ENCODE data around the gene PIP5KL1.

PIP5KL1 gene

GRCh38 chr9:127943731-127944144 is 13.2 kb upstream of the PIP5KL1 start:
- Histone ChIP-seq H3K27ac (ENCODE audit: low read depth, low read length) (no peak overlapping the region), H3K4me1 (ENCODE audit: control insufficient read depth, insufficient read depth, low read length) (peaks cover 6% of the 10 kb centered on the region), H3K36me3 (ENCODE audit: control insufficient read depth, insufficient read depth, low read length) (peaks cover 48% of the 10 kb centered on the region)

GRCh38 chr9:127943011-127943662 is 12.6 kb upstream of the PIP5KL1 start:
- Histone ChIP-seq H3K4me1 (ENCODE audit: control insufficient read depth, insufficient read depth, low read length) (peaks cover 7% of the 10 kb centered on the region), H3K9ac (ENCODE audit: low read length) (no peak overlapping the region), H3K36me3 (ENCODE audit: control insufficient read depth, insufficient read depth, low read length) (peaks cover 42% of the 10 kb centered on the region), H3K4me3 (ENCODE audit: low read depth, low read length) (no peak overlapping the region), H3K9me3 (ENCODE audit: control insufficient read depth, insufficient read depth, low read depth, low read length) (no peaks in the 10 kb centered on the region), H3K27me3 (ENCODE audit: control insufficient read depth, insufficient read depth, low read length) (no peaks in the 10 kb centered on the region), H3K27ac (ENCODE audit: low read depth, low read length) (no peak overlapping the region)

More at GRCh38 chr9:127943731-127944144, 13.2 kb upstream of the PIP5KL1 start:
- H3K9ac ChIP-seq (ENCODE audit: low read length) = no peak overlapping the region
- H3K27me3 ChIP-seq (ENCODE audit: control insufficient read depth, insufficient read depth, low read length) = no peaks in the 10 kb centered on the region
- no peaks in the 10 kb centered on the region for H3K9me3 ChIP-seq (ENCODE audit: control insufficient read depth, insufficient read depth, low read depth, low read length)
- no peak overlapping the region for H3K4me3 ChIP-seq (ENCODE audit: low read depth, low read length)

GRCh38 chr9:127942216-127943010 is 11.8 kb upstream of the PIP5KL1 start:
- no peaks in the 10 kb centered on the region for H3K9me3 ChIP-seq (ENCODE audit: control insufficient read depth, insufficient read depth, low read depth, low read length)
- no peak overlapping the region for H3K9ac ChIP-seq (ENCODE audit: low read length)
- H3K27ac ChIP-seq (ENCODE audit: low read depth, low read length) = no peak overlapping the region
- no peak overlapping the region for H3K4me3 ChIP-seq (ENCODE audit: low read depth, low read length)
- H3K36me3 ChIP-seq (ENCODE audit: control insufficient read depth, insufficient read depth, low read length) = peaks cover 39% of the 10 kb centered on the region
- peaks cover 9% of the 10 kb centered on the region for H3K4me1 ChIP-seq (ENCODE audit: control insufficient read depth, insufficient read depth, low read length)
- H3K27me3 ChIP-seq (ENCODE audit: control insufficient read depth, insufficient read depth, low read length) = no peaks in the 10 kb centered on the region

DNA sequence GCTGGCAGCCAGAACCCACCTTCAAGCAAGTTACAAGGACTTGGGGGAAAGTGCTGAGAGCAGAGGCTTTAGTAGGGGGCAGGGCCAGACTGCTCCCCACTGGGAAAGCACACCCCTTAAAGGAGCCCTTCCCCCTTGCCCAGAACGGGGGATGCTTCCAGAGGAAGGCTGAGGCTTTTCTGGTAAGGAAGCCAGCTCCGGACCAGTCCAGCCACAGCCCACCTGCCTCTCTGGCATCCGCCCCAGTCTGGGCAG is 11.3 kb upstream of the PIP5KL1 start:
- no peak overlapping the region for H3K27ac ChIP-seq (ENCODE audit: low read depth, low read length)

GRCh38 chr9:127941062-127941960 is 10.7 kb upstream of the PIP5KL1 start:
- H3K4me3 ChIP-seq (ENCODE audit: low read depth, low read length) = no peak overlapping the region
- H3K27ac ChIP-seq (ENCODE audit: low read depth, low read length) = no peak overlapping the region
- peaks cover 17% of the 10 kb centered on the region for H3K4me1 ChIP-seq (ENCODE audit: control insufficient read depth, insufficient read depth, low read length)
- H3K36me3 ChIP-seq (ENCODE audit: control insufficient read depth, insufficient read depth, low read length) = peaks cover 39% of the 10 kb centered on the region
- H3K9ac ChIP-seq (ENCODE audit: low read length) = no peak overlapping the region
- no peaks in the 10 kb centered on the region for H3K9me3 ChIP-seq (ENCODE audit: control insufficient read depth, insufficient read depth, low read depth, low read length)
- H3K27me3 ChIP-seq (ENCODE audit: control insufficient read depth, insufficient read depth, low read length) = no peaks in the 10 kb centered on the region

More for the DNA sequence above, 11.3 kb upstream of the PIP5KL1 start:
- H3K36me3 ChIP-seq (ENCODE audit: control insufficient read depth, insufficient read depth, low read length) = peaks cover 39% of the 10 kb centered on the region
- no peak overlapping the region for H3K4me3 ChIP-seq (ENCODE audit: low read depth, low read length)
- H3K9me3 ChIP-seq (ENCODE audit: control insufficient read depth, insufficient read depth, low read depth, low read length) = no peaks in the 10 kb centered on the region
- H3K27me3 ChIP-seq (ENCODE audit: control insufficient read depth, insufficient read depth, low read length) = no peaks in the 10 kb centered on the region
- H3K4me1 ChIP-seq (ENCODE audit: control insufficient read depth, insufficient read depth, low read length) = peaks cover 11% of the 10 kb centered on the region
- no peak overlapping the region for H3K9ac ChIP-seq (ENCODE audit: low read length)

DNA sequence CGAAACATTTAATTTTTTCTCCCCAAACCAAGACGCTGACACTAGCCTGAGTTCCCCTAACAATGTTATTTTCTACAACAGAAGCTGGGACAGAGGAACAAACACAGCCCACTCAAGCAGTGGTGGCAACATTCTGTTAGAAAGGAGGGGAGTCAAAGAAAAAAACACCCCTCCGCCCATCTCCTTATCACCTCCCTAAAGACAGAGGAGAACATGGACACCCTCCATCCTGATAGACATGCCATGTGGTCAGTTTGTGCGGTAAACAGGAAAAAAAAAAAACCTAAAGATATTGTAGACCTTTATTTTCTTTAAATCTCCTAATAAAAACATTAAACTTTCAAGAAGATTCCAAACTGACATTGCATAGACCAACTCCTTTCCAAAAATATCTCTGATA is 10.0 kb upstream of the PIP5KL1 start:
- Histone ChIP-seq H3K4me3 (ENCODE audit: low read depth, low read length) (no peak overlapping the region), H3K9ac (ENCODE audit: low read length) (no peak overlapping the region), H3K4me1 (ENCODE audit: control insufficient read depth, insufficient read depth, low read length) (peaks cover 21% of the 10 kb centered on the region), H3K27me3 (ENCODE audit: control insufficient read depth, insufficient read depth, low read length) (no peaks in the 10 kb centered on the region), H3K36me3 (ENCODE audit: control insufficient read depth, insufficient read depth, low read length) (peaks cover 35% of the 10 kb centered on the region), H3K27ac (ENCODE audit: low read depth, low read length) (no peak overlapping the region), H3K9me3 (ENCODE audit: control insufficient read depth, insufficient read depth, low read depth, low read length) (no peaks in the 10 kb centered on the region)

DNA sequence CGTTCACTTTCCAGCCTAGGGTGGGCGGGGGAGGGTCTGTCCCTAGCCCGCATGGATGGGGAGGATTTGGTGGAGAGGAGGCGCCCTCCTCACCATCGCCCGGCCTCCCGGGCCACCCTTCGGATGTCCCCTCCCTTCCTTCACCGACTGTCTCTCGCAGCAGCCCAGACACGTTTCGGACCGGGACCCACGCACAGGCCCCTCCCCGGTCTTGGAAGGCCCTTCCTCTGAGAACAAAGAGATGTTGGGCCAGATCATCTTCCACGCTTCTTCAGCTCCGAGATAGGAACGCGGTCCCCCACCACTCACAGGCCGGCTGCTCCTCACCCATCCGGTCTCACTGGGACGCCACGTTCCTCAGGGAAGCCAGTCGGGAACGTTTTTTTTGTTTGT is 7.7 kb upstream of the PIP5KL1 start:
- H3K36me3 ChIP-seq (ENCODE audit: control insufficient read depth, insufficient read depth, low read length) = peaks cover 16% of the 10 kb centered on the region
- no peak overlapping the region; the same call in 1 of the 2 replicates for H3K27ac ChIP-seq (ENCODE audit: low read depth, low read length)
- peak overlapping the region; percentile 87 for H3K4me3 ChIP-seq (ENCODE audit: low read depth, low read length)
- H3K4me1 ChIP-seq (ENCODE audit: control insufficient read depth, insufficient read depth, low read length) = peaks cover 17% of the 10 kb centered on the region
- H3K9me3 ChIP-seq (ENCODE audit: control insufficient read depth, insufficient read depth, low read depth, low read length) = no peaks in the 10 kb centered on the region
- no peaks in the 10 kb centered on the region for H3K27me3 ChIP-seq (ENCODE audit: control insufficient read depth, insufficient read depth, low read length)
- H3K9ac ChIP-seq (ENCODE audit: low read length) = peak overlapping the region; percentile 20

DNA sequence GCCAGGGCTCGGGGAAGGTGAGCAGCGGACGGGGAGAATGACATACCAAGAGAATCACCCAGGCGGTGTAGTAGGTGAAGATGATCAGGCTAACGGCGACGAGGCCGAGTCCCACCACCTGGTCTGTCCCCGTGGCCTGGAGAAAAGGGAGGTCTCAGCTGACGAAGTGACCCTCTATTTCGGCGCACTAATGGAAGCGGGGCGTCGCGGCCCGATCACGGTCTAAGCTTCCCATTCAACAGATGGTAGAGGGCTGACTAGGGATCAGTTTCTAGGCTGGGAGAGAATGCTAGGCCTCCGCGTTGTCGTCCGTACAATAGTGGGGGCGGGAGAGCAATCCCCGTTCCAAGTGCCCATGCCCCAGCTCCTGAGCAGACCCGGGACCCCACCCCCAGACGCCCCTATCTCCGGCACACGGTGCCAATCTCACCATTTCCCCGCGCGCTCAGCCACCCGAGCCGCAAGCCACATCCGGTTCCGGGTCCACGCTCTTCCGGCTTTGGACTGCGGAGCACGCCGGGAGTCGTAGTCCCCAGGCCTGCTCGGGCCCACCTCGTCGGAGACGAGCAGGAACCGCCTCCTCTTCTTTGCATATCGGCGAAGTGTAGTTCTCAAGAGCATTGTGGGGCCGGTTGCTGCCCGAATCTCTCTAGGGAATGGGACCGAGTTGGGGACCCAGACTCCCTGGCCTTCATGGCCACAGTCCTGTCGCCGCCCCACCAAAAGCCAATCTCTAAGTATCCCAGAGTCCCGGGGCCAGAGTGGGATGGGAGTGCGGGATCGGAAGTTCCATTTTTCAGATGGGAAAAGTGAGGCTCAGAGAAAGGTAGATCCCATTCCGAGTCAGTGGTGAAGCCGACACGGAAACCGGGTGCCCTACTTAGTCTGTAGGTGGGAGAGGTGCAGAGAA is 7.1 kb upstream of the PIP5KL1 start, which contains the start of gene DPM2:
Gene DPM2 (minus strand): TSS at position 467 of the 910 bp plus-strand sequence. CDS start 34 bp downstream, at position 433.
- peak within 1 kb of the TSS; percentile 74 for H3K9ac ChIP-seq (ENCODE audit: low read length)
- H3K4me3 ChIP-seq (ENCODE audit: low read depth, low read length) = peak within 1 kb of the TSS; percentile 87
- H3K27me3 ChIP-seq (ENCODE audit: control insufficient read depth, insufficient read depth, low read length) = no peaks in the 10 kb centered on the region
- H3K27ac ChIP-seq (ENCODE audit: low read depth, low read length) = no peak within 1 kb of the TSS; the same call in 1 of the 2 replicates
- peaks cover 10% of the 10 kb centered on the region for H3K36me3 ChIP-seq (ENCODE audit: control insufficient read depth, insufficient read depth, low read length)
- H3K4me1 ChIP-seq (ENCODE audit: control insufficient read depth, insufficient read depth, low read length) = peaks cover 16% of the 10 kb centered on the region
- no peaks in the 10 kb centered on the region for H3K9me3 ChIP-seq (ENCODE audit: control insufficient read depth, insufficient read depth, low read depth, low read length)

DNA sequence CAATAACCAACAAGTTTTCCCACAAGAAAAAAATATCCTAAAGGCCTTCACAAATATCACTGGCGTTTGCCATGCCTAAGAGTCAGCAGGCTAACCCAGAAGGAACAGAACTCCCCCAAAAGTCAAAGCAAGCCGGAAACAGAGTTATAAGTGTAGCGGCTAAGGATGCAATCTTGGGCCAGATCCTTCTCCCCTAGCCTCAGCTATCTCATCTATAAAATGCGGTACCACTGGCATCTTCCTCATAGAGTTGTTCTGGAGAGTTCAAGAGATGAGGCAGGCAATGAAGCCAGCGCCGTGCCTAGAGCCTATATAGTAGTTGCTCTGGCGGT is 6.4 kb upstream of the PIP5KL1 start:
- H3K27ac ChIP-seq (ENCODE audit: low read depth, low read length) = no peak overlapping the region
- peak overlapping the region; percentile 74 for H3K9ac ChIP-seq (ENCODE audit: low read length)

DNA sequence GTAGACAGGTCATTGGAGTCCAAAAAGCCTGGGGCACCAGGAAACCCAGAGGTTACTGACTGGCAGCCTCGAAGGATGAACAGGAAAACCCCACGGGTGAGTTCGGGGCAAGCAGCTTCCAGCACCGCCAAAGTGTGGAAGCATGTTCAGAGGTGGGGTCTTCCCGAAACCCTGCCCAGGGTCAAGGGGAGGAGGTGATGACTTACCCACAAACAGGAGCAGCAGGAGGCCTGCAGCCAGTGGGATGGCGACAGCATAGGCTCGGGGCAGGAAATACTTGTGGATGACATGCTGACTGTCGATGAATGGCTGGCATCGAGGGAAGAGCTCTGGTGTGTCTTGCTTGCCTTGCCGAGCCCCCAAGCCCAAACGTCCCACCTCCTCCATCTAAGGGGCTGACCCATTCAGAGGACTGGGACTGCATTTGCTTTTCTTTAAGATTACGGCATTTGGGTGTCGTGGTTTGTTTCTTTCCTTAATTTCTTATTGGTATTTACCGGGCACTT is 5.8 kb upstream of the PIP5KL1 start:
- H3K4me1 ChIP-seq (ENCODE audit: control insufficient read depth, insufficient read depth, low read length) = peaks cover 18% of the 10 kb centered on the region
- no peaks in the 10 kb centered on the region for H3K9me3 ChIP-seq (ENCODE audit: control insufficient read depth, insufficient read depth, low read depth, low read length)
- H3K36me3 ChIP-seq (ENCODE audit: control insufficient read depth, insufficient read depth, low read length) = no peaks in the 10 kb centered on the region
- H3K9ac ChIP-seq (ENCODE audit: low read length) = peak overlapping the region; percentile 74
- no peak overlapping the region for H3K27ac ChIP-seq (ENCODE audit: low read depth, low read length)
- H3K4me3 ChIP-seq (ENCODE audit: low read depth, low read length) = peak overlapping the region; percentile 87
- H3K27me3 ChIP-seq (ENCODE audit: control insufficient read depth, insufficient read depth, low read length) = no peaks in the 10 kb centered on the region

More for the DNA sequence above, 6.4 kb upstream of the PIP5KL1 start:
- peaks cover 15% of the 10 kb centered on the region for H3K4me1 ChIP-seq (ENCODE audit: control insufficient read depth, insufficient read depth, low read length)
- no peaks in the 10 kb centered on the region for H3K27me3 ChIP-seq (ENCODE audit: control insufficient read depth, insufficient read depth, low read length)
- H3K36me3 ChIP-seq (ENCODE audit: control insufficient read depth, insufficient read depth, low read length) = peaks cover 3% of the 10 kb centered on the region
- H3K9me3 ChIP-seq (ENCODE audit: control insufficient read depth, insufficient read depth, low read depth, low read length) = no peaks in the 10 kb centered on the region
- peak overlapping the region; percentile 87 for H3K4me3 ChIP-seq (ENCODE audit: low read depth, low read length)
